H9 (cell line): ENCODE measurements around the gene COG3. TPM values are rescaled to one million over a fixed set of nuclear protein-coding genes. Genes with fewer than 3 reads are reported as not detected.

ENCODE experiments used
- DNase-seq: peaks from one replicate; pipeline ENCODE4 v3.0.0-alpha.2; 2017
- H2AFZ ChIP-seq: one replicate; pipeline ENCODE4 v1.6.1; 2013; ENCODE audit warnings: mild to moderate bottlenecking, low read length, control low read depth, moderate library complexity
- H2AK5ac ChIP-seq: 2 replicates; pipeline ENCODE4 v1.6.1; 2013; ENCODE audit warnings: low read length, control low read depth, mixed read lengths; ENCODE audit not compliant: insufficient read length
- H2BK120ac ChIP-seq: one replicate; pipeline ENCODE4 v1.6.1; 2013; ENCODE audit warnings: low read depth, mild to moderate bottlenecking, low read length, control low read depth, inconsistent platforms; ENCODE audit not compliant: poor library complexity, severe bottlenecking
- H2BK12ac ChIP-seq: 2 replicates; pipeline ENCODE4 v1.6.1; 2013; ENCODE audit warnings: low read length, control low read depth, mixed read lengths, low read depth; ENCODE audit not compliant: insufficient read length
- H2BK15ac ChIP-seq: 2 replicates; pipeline ENCODE4 v1.6.1; 2013; ENCODE audit warnings: low read depth, low read length, control low read depth
- H2BK20ac ChIP-seq: one replicate; pipeline ENCODE4 v1.6.1; 2013; ENCODE audit warnings: low read depth, mild to moderate bottlenecking, low read length, control low read depth, inconsistent platforms; ENCODE audit not compliant: poor library complexity, severe bottlenecking
- H2BK5ac ChIP-seq: 2 replicates; pipeline ENCODE4 v1.6.1; 2013; ENCODE audit warnings: low read length, control low read depth, mixed read lengths; ENCODE audit not compliant: insufficient read length
- H3K14ac ChIP-seq: 2 replicates; pipeline ENCODE4 v1.6.1; 2013; ENCODE audit warnings: low read length, control low read depth; ENCODE audit not compliant: insufficient read depth
- H3K18ac ChIP-seq: 2 replicates; pipeline ENCODE4 v1.6.1; 2013; ENCODE audit warnings: low read depth, mild to moderate bottlenecking, mixed read lengths, low read length, control low read depth; ENCODE audit not compliant: insufficient read length
- H3K23ac ChIP-seq: 2 replicates; pipeline ENCODE4 v1.6.1; 2013; ENCODE audit warnings: low read length, control low read depth, mixed read lengths, low read depth; ENCODE audit not compliant: insufficient read length
- H3K23me2 ChIP-seq: 2 replicates; pipeline ENCODE4 v1.6.1; 2013; ENCODE audit warnings: low read depth, mild to moderate bottlenecking, mixed read lengths, low read length, control low read depth; ENCODE audit not compliant: insufficient read length, poor library complexity, severe bottlenecking
- H3K27ac ChIP-seq: 2 replicates; pipeline ENCODE4 v1.5.1; 2013; ENCODE audit warnings: low read length, control low read depth, mixed read lengths, low read depth; ENCODE audit not compliant: insufficient read length
- H3K27me3 ChIP-seq: 2 replicates; pipeline ENCODE4 v1.6.1; 2013; ENCODE audit warnings: low read length, control low read depth, inconsistent platforms; ENCODE audit not compliant: insufficient read depth
- H3K4ac ChIP-seq: 2 replicates; pipeline ENCODE4 v1.6.1; 2013; ENCODE audit warnings: low read depth, mild to moderate bottlenecking, control low read depth, inconsistent platforms, low read length, moderate library complexity
- H3K4me1 ChIP-seq: 2 replicates; pipeline ENCODE4 v1.6.1; 2013; ENCODE audit warnings: low read length, control low read depth, inconsistent platforms; ENCODE audit not compliant: insufficient read depth
- H3K4me2 ChIP-seq: 2 replicates; pipeline ENCODE4 v1.6.1; 2013; ENCODE audit warnings: low read length, control low read depth, mixed read lengths; ENCODE audit not compliant: insufficient read length, insufficient read depth
- H3K56ac ChIP-seq: 2 replicates; pipeline ENCODE4 v1.6.1; 2013; ENCODE audit warnings: low read depth, mild to moderate bottlenecking, mixed read lengths, low read length, control low read depth; ENCODE audit not compliant: insufficient read length
- H3K79me1 ChIP-seq: 2 replicates; pipeline ENCODE4 v1.6.1; 2013; ENCODE audit warnings: low read depth, mild to moderate bottlenecking, moderate library complexity, low read length, control low read depth, inconsistent platforms; ENCODE audit not compliant: insufficient read depth, poor library complexity, severe bottlenecking
- H3K79me2 ChIP-seq: 2 replicates; pipeline ENCODE4 v1.6.1; 2013; ENCODE audit warnings: low read length, control low read depth, inconsistent platforms; ENCODE audit not compliant: insufficient read depth
- H3K9ac ChIP-seq: 2 replicates; pipeline ENCODE4 v1.6.1; 2013; ENCODE audit warnings: low read length, control low read depth, mixed read lengths; ENCODE audit not compliant: insufficient read length; ENCODE audit errors: extremely low read depth
- H3K9me3 ChIP-seq: one replicate; pipeline ENCODE4 v1.6.1; 2013; ENCODE audit warnings: low read depth, low read length, inconsistent platforms; ENCODE audit not compliant: control insufficient read depth
- H3T11ph ChIP-seq: one replicate; pipeline ENCODE4 v1.6.1; 2013; ENCODE audit warnings: mild to moderate bottlenecking, low read length, control low read depth, inconsistent platforms
- H4K20me1 ChIP-seq: one replicate; pipeline ENCODE4 v1.6.1; 2013; ENCODE audit not compliant: control insufficient read depth, insufficient read length, insufficient read depth
- H4K5ac ChIP-seq: 2 replicates; pipeline ENCODE4 v1.6.1; 2013; ENCODE audit warnings: low read depth, mild to moderate bottlenecking, mixed read lengths, low read length, control low read depth; ENCODE audit not compliant: insufficient read length
- H4K8ac ChIP-seq: replicated peaks from 2 replicates; pipeline ENCODE4 v1.6.1; 2013; ENCODE audit warnings: low read length, control low read depth, mixed read lengths, low read depth; ENCODE audit not compliant: insufficient read length
- H4K91ac ChIP-seq: 2 replicates; pipeline ENCODE4 v1.6.1; 2013; ENCODE audit warnings: low read depth, mild to moderate bottlenecking, moderate library complexity, mixed read lengths, low read length, control low read depth; ENCODE audit not compliant: insufficient read length
- H3K27ac Mint-ChIP-seq, 3 experiments: 2 replicates in 2 of 3; 3 replicates in 1 of 3; pipeline ENCODE4 v1.8.0; 2020 to 2021; ENCODE audit warnings: mixed read lengths in 3 of 3, mild to moderate bottlenecking in 1 of 3, moderate library complexity in 1 of 3
- H3K27me3 Mint-ChIP-seq: 2 replicates; pipeline ENCODE4 v1.8.0; 2021; ENCODE audit warnings: low read depth, mild to moderate bottlenecking, moderate library complexity, mixed read lengths
- H3K36me3 Mint-ChIP-seq, 3 experiments: 2 replicates in 2 of 3; 3 replicates in 1 of 3; pipeline ENCODE4 v1.8.0; 2020 to 2021; ENCODE audit warnings: low read depth in 3 of 3, mixed read lengths in 3 of 3; ENCODE audit not compliant: insufficient read depth in 1 of 3
- H3K4me1 Mint-ChIP-seq, 2 experiments: 2 replicates each; pipeline ENCODE4 v1.8.0; 2020; ENCODE audit warnings: mixed read lengths in 2 of 2
- H3K4me3 Mint-ChIP-seq, 2 experiments: 2 replicates in 1 of 2; 3 replicates in 1 of 2; pipeline ENCODE4 v1.8.0; 2020 to 2021; ENCODE audit warnings: mild to moderate bottlenecking in 2 of 2, mixed read lengths in 2 of 2, moderate library complexity in 1 of 2
- H3K9me3 Mint-ChIP-seq, 2 experiments: 2 replicates in 1 of 2; 3 replicates in 1 of 2; pipeline ENCODE4 v1.8.0; 2020; ENCODE audit warnings: mild to moderate bottlenecking in 2 of 2, mixed read lengths in 2 of 2, moderate library complexity in 1 of 2
- WGBS: extraction: QIAGEN DNeasy Blood & Tissue Kit; methylation state at CpG from one replicate; pipeline ENCODE4 v1.1.7; 2013; ENCODE audit warnings: missing lambda C conversion rate, low lambda C conversion rate, mixed read lengths; ENCODE audit not compliant: insufficient read length; ENCODE audit errors: extremely low coverage; 5-methylcytosine and 5-hydroxymethylcytosine counted together
- total RNA-seq: library from RNA; stranded (reverse); gene quantifications from 2 replicates; pipeline ENCODE4 v1.2.1, GENCODE V29; 2021
- TF ChIP-seq, protein P1 (sequence below): fragments of 200-600 bp; sonication (generic); conservative IDR thresholded peaks from 3 replicates; pipeline ENCODE4 v1.8.0; 2021; ENCODE audit warnings: antibody characterized with exemption, mild to moderate bottlenecking

Gene COG3
- total RNA-seq, 1 experiment from 2014 or later: 16.5 TPM

DNA sequence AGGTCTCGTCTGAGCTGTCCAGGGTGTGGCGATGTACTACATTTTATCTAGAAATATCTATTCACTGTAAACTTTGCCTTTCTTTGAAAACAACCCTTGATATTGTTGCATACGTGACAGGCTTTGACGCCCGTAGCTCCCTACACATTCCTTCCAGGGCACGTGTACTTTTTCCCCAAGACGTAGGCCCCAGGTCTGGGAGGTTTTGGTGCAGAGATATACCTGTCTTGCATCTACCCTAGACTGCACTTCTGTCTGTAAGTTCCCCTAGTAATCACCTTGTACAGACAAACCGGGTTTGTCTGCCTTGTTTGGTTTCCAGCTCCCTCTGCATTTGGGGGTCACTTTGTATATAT is 81.6 kb downstream of the COG3 start:
- no peaks in the 10 kb centered on the region; the same call in 1 of the 2 replicates for H3K27me3 Mint-ChIP-seq
- no peak overlapping the region for H2BK20ac ChIP-seq
- no peak overlapping the region for H3K23ac ChIP-seq
- no peaks in the 10 kb centered on the region for H4K20me1 ChIP-seq
- H3K4me2 ChIP-seq: no peak overlapping the region
- H3K23me2 ChIP-seq: no peaks in the 10 kb centered on the region
- no peak overlapping the region for H4K91ac ChIP-seq
- H3K18ac ChIP-seq: no peak overlapping the region
- WGBS: no CpG with 5 or more reads among the region's 8 CpGs
- no peak overlapping the region for H4K8ac ChIP-seq
- H2BK12ac ChIP-seq: no peak overlapping the region
- H3K14ac ChIP-seq: no peak overlapping the region
- H3K79me2 ChIP-seq: no peaks in the 10 kb centered on the region
- H3K9me3 Mint-ChIP-seq: no peaks in the 10 kb centered on the region
- no peak overlapping the region for H2BK15ac ChIP-seq
- no peak overlapping the region for H2BK5ac ChIP-seq
- H3K79me1 ChIP-seq: no peaks in the 10 kb centered on the region
- no peaks in the 10 kb centered on the region for H3K36me3 Mint-ChIP-seq
- no peak overlapping the region for H3K9ac ChIP-seq
- no peak overlapping the region for H3K56ac ChIP-seq
- no peaks in the 10 kb centered on the region for H3K4me1 ChIP-seq
- no peak overlapping the region for H3K4me3 Mint-ChIP-seq
- H3T11ph ChIP-seq: no peak overlapping the region
- no peak overlapping the region for H3K27ac ChIP-seq
- no peak overlapping the region for H2AFZ ChIP-seq
- TF ChIP-seq, protein P1, sequence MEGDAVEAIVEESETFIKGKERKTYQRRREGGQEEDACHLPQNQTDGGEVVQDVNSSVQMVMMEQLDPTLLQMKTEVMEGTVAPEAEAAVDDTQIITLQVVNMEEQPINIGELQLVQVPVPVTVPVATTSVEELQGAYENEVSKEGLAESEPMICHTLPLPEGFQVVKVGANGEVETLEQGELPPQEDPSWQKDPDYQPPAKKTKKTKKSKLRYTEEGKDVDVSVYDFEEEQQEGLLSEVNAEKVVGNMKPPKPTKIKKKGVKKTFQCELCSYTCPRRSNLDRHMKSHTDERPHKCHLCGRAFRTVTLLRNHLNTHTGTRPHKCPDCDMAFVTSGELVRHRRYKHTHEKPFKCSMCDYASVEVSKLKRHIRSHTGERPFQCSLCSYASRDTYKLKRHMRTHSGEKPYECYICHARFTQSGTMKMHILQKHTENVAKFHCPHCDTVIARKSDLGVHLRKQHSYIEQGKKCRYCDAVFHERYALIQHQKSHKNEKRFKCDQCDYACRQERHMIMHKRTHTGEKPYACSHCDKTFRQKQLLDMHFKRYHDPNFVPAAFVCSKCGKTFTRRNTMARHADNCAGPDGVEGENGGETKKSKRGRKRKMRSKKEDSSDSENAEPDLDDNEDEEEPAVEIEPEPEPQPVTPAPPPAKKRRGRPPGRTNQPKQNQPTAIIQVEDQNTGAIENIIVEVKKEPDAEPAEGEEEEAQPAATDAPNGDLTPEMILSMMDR: no peak
- no peak overlapping the region for H2AK5ac ChIP-seq
- H4K5ac ChIP-seq: no peak overlapping the region
- DNase-seq: no peak
- H3K4ac ChIP-seq: no peak overlapping the region
- no peaks in the 10 kb centered on the region for H3K9me3 ChIP-seq
- H3K27ac Mint-ChIP-seq: no peak overlapping the region
- H3K27me3 ChIP-seq: no peaks in the 10 kb centered on the region
- H3K4me1 Mint-ChIP-seq: no peaks in the 10 kb centered on the region
- no peak overlapping the region for H2BK120ac ChIP-seq
